Measurements from ENCODE around the gene ANXA2R. TPM values are rescaled to one million over a fixed set of nuclear protein-coding genes. Genes with fewer than 3 reads are reported as not detected.

The ANXA2R gene
- total RNA-seq, 1 donor from 2014 or later = 0.93 TPM

DNA sequence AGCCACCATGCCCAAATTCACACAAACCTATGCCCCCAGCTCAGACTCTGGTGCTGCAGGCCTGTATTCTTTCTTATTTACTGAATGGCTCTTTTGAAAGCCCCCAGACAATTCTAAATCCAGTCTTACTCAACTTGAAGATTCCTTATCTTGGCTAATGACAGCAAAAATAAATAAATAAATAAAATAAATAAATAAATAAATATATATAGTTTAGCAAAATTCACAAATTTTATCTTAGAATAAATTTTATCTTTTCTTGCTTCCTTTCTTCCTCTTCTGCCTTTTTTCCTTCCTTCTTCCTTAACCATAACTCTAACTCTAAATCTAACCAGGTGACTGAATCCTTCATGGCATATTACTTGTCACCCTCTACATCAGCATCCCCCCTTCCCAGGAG is 25.6 kb downstream of the ANXA2R start:
- DNase-seq (ENCODE audit: low spot score, unreplicated experiment) = no peak
- TF ChIP-seq, protein P1, sequence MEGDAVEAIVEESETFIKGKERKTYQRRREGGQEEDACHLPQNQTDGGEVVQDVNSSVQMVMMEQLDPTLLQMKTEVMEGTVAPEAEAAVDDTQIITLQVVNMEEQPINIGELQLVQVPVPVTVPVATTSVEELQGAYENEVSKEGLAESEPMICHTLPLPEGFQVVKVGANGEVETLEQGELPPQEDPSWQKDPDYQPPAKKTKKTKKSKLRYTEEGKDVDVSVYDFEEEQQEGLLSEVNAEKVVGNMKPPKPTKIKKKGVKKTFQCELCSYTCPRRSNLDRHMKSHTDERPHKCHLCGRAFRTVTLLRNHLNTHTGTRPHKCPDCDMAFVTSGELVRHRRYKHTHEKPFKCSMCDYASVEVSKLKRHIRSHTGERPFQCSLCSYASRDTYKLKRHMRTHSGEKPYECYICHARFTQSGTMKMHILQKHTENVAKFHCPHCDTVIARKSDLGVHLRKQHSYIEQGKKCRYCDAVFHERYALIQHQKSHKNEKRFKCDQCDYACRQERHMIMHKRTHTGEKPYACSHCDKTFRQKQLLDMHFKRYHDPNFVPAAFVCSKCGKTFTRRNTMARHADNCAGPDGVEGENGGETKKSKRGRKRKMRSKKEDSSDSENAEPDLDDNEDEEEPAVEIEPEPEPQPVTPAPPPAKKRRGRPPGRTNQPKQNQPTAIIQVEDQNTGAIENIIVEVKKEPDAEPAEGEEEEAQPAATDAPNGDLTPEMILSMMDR (IDR thresholded peaks at IDR 0.05; ENCODE audit: unreplicated experiment) = no peak
- H3K4me3 Mint-ChIP-seq (ENCODE audit: low read depth) = no peak overlapping the region
- H3K9me3 Mint-ChIP-seq (ENCODE audit: low read depth) = no peaks in the 10 kb centered on the region
- H3K36me3 Mint-ChIP-seq (ENCODE audit: insufficient read depth) = no peaks in the 10 kb centered on the region
- peaks cover 59% of the 10 kb centered on the region for H3K27me3 Mint-ChIP-seq
- H3K27ac Mint-ChIP-seq = no peak overlapping the region
- H3K4me1 Mint-ChIP-seq (ENCODE audit: low read depth) = peaks cover 14% of the 10 kb centered on the region

DNA sequence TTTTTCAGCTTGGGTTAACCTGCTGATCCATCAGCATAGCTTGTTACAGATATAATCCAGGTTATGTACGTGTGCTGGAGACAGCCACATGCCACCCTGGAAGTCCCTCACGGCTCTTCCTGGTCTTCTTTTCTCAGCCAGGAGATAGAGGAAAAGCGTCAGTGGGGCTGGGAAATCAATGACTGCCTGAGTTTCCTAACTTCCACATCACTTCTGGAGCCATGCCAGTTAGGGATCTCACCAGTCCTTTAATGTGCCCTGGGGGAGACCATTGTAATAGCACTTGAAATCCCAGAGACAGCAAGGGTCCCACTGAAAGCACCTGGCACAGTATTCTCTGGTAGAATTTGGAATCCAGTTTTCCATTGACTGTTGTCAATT is 29.2 kb downstream of the ANXA2R start:
- no peak for DNase-seq (ENCODE audit: low spot score, unreplicated experiment)
- H3K27ac Mint-ChIP-seq = no peak overlapping the region
- H3K27me3 Mint-ChIP-seq = peaks cover 36% of the 10 kb centered on the region
- TF ChIP-seq, protein P1 (IDR thresholded peaks at IDR 0.05; ENCODE audit: unreplicated experiment) = no peak
- no peaks in the 10 kb centered on the region for H3K36me3 Mint-ChIP-seq (ENCODE audit: insufficient read depth)
- no peaks in the 10 kb centered on the region for H3K9me3 Mint-ChIP-seq (ENCODE audit: low read depth)
- H3K4me3 Mint-ChIP-seq (ENCODE audit: low read depth) = no peak overlapping the region
- no peaks in the 10 kb centered on the region for H3K4me1 Mint-ChIP-seq (ENCODE audit: low read depth)

DNA sequence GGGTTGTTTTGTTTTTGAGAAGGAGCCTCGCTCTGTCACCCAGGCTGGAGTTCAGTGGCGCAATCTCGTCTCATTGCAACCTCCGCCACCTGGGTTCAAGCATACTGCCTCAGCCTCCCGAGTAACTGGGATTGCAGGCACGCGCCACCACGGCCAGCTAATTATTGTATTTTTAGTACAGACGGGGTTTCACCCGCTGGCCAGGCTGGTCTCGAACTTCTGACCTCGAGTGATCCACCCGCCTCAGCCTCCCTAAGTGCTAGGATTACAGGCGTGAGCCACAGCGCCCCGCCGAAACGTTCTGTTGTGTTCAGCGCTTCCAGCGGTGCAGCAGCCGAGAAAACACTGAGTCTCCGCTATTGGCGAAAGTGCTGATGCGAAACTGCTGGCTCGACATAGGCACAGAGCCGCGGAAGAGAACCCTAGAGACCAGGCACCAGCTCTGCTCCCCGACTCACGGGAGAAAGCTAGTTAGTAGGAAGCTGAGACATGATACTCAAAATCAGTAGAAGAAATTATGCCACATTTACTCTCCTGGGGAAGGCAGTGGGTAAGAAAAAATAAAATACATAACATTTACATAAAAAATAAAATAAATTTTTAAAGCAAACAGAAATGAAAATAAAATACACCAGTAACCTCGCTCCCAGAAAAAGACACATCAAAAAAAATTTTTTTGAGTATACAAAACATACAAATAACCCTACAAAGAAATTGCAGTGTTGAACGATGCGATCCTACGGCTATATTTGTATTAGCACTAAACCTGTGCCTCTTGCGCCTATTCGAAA is 31.6 kb downstream of the ANXA2R start:
- Mint-ChIP-seq H3K4me1 (ENCODE audit: low read depth) (no peaks in the 10 kb centered on the region), H3K4me3 (ENCODE audit: low read depth) (peak overlapping the region; percentile 89), H3K36me3 (ENCODE audit: insufficient read depth) (no peaks in the 10 kb centered on the region), H3K9me3 (ENCODE audit: low read depth) (no peaks in the 10 kb centered on the region), H3K27me3 (peaks cover 26% of the 10 kb centered on the region), H3K27ac (peak overlapping the region; percentile 97)
- peak; percentile 72 for DNase-seq (ENCODE audit: low spot score, unreplicated experiment)
- TF ChIP-seq, protein P1 (IDR thresholded peaks at IDR 0.05; ENCODE audit: unreplicated experiment) = no peak

DNA sequence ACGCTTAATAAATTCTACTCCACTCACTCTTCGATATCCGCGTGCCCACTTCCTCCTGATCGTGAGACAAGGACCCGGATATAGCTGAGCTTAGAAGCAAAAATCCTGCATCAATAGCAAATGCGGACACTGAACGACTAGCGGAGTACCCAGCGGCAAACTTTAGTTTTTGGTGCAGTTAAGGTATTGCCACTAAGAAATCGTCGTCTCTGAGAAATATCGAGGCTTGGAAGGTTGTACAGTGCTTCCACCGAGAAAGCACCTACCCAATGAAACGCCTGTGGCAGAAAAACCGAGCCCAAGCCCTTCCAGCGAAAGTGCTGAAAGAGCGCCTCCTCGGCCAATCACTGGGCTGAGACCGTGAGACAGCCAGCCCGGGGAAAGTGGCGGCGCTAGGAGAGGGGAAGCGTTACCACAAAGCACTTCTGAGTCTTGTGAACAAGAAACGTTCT is 32.2 kb downstream of the ANXA2R start:
- no peaks in the 10 kb centered on the region for H3K4me1 Mint-ChIP-seq (ENCODE audit: low read depth)
- H3K9me3 Mint-ChIP-seq (ENCODE audit: low read depth) = no peaks in the 10 kb centered on the region
- no peaks in the 10 kb centered on the region for H3K36me3 Mint-ChIP-seq (ENCODE audit: insufficient read depth)
- peaks cover 26% of the 10 kb centered on the region for H3K27me3 Mint-ChIP-seq
- TF ChIP-seq, protein P1 (IDR thresholded peaks at IDR 0.05; ENCODE audit: unreplicated experiment) = no peak
- DNase-seq (ENCODE audit: low spot score, unreplicated experiment) = peak; percentile 46
- peak overlapping the region; percentile 89 for H3K4me3 Mint-ChIP-seq (ENCODE audit: low read depth)
- peak overlapping the region; percentile 97 for H3K27ac Mint-ChIP-seq

DNA sequence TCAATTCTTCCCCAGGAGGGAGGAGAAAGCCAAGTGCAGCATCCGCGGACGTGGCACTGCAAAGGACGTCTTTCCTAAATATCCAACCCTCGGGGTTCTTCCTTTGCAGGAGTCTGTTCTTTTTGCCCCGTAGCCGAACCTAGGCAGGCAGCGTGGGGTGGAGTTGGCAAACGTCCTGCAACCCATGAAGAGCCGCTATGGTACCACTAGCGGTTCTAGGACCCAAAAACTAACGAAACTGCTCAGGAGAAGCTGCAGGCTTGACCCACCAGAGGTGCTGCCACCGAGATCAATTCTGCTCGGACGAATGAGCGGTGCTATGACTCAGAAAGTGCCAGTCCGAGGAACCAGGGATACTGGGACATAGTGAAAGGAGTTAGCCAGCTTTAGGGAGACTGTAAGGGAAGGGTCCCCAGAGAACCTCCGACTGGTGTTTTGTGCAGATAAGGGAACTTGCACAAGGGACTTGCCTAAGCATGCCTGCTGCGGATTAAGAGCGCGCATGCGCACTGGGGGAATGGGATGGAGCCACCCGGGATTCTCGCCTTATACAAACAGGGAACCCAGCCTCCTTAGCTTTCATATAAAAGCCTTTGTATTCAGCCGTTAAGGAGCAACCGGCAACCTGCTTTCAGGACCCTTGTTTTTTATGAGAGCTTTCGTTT is 32.7 kb downstream of the ANXA2R start:
- H3K36me3 Mint-ChIP-seq (ENCODE audit: insufficient read depth) = no peaks in the 10 kb centered on the region
- H3K4me3 Mint-ChIP-seq (ENCODE audit: low read depth) = peak overlapping the region; percentile 89
- H3K27ac Mint-ChIP-seq = peak overlapping the region; percentile 97
- H3K27me3 Mint-ChIP-seq = peaks cover 26% of the 10 kb centered on the region
- H3K4me1 Mint-ChIP-seq (ENCODE audit: low read depth) = no peaks in the 10 kb centered on the region
- DNase-seq (ENCODE audit: low spot score, unreplicated experiment) = peak; percentile 68
- TF ChIP-seq, protein P1 (IDR thresholded peaks at IDR 0.05; ENCODE audit: unreplicated experiment) = no peak
- H3K9me3 Mint-ChIP-seq (ENCODE audit: low read depth) = no peaks in the 10 kb centered on the region

Measured in progenitor cell of endocrine pancreas (in vitro differentiated cells).